Left lung (tissue), 10 donors: ENCODE data around the gene CDH4. TPM values are rescaled to one million over a fixed set of nuclear protein-coding genes. Genes with fewer than 3 reads are reported as not detected.

Source experiments
- ATAC-seq: fragments of 200-7000 bp; cut with Tn5 transposase; one replicate; pipeline ENCODE4 v1.9.1; 2020; ENCODE audit warnings: moderate library complexity
- DNase-seq, 4 donors: peaks; one replicate each; pipeline ENCODE4 v3.0.0-alpha.2; 2013 to 2020
- H3K27ac ChIP-seq, 2 donors: fragments of 200-600 bp; sonication (generic) in 1 of 2; one replicate each; pipeline versions ENCODE4 v1.5.0 to v1.8.0; 2020 to 2021
- H3K27me3 ChIP-seq, 2 donors: fragments of 200-600 bp; sonication (generic) in 1 of 2; one replicate each; pipeline versions ENCODE4 v1.5.0 to v1.8.0; 2020 to 2021
- H3K36me3 ChIP-seq, 2 donors: fragments of 200-600 bp; sonication (generic) in 1 of 2; one replicate each; pipeline versions ENCODE4 v1.5.0 to v1.8.0; 2020 to 2021
- H3K4me1 ChIP-seq, 2 donors: fragments of 200-600 bp; one replicate each; pipeline ENCODE4 v1.8.0; 2021
- H3K4me3 ChIP-seq, 2 donors: fragments of 200-600 bp; sonication (generic) in 1 of 2; one replicate each; pipeline versions ENCODE4 v1.5.0 to v1.8.0; 2020 to 2021; ENCODE audit warnings: mild to moderate bottlenecking in 1 of 2
- H3K9me3 ChIP-seq, 2 donors: fragments of 200-600 bp; sonication (generic) in 1 of 2; one replicate each; pipeline versions ENCODE4 v1.5.0 to v1.8.0; 2020 to 2021
- CTCF ChIP-seq, 2 donors: fragments of 200-600 bp; sonication (generic) in 1 of 2; IDR thresholded peaks; one replicate each; pipeline versions ENCODE4 v1.5.0 to v1.8.0; 2021; ENCODE audit warnings: antibody characterized with exemption in 2 of 2
- intact Hi-C, 2 donors: fragments of 100-400 bp; cut with DNase I; formaldehyde crosslinking; loops; one replicate each; pipeline versions ENCODE4 v1.11.2 to v1.14.2; 2022
- polyA plus RNA-seq, 6 donors: library from polyadenylated mRNA; unstranded; fragments of 120-200 nt; gene quantifications; one replicate each; pipeline ENCODE4 v1.2.1, GENCODE V29; 2013; ENCODE audit not compliant: insufficient read length in 6 of 6
- total RNA-seq, 2 donors: library from RNA; stranded (reverse); fragmentation: NEBNext Ultra II Directional; extraction: Animal tissue kit (Norgen Biotek cat#: 25700); gene quantifications; one replicate each; pipeline ENCODE4 v1.2.1, GENCODE V29; 2021
- donor health status: DM: no; HTN: yes; CAD: no.
- donor health status: DM: no; HTN: no; CAD: no.

CDH4 gene
- total and polyA plus RNA-seq, 8 donors = 0.24 to 10.8 (median 5.1) TPM

DNA sequence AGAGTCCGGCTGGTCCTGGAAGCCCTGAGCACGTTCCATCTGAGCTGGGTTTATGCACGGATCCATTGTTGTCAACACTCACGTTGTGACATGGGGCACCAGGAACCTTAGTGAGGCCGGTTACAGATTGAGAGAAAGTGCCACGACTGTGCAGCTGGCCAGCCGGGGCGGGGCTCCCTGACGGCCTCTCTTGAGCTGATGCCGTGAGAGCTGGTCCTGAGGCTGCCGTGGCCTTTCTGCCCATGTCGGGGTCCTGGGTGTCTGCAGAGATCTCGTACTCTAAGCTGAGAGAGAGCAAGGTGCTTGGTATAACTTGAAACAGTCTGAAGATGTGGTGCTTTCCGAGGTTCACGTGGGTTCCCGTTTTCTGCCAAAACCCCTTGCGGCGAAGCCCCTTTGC, 10.0 kb downstream of the CDH4 start:
- no peaks in the 10 kb centered on the region for H3K9me3 ChIP-seq
- intact Hi-C loops = no loop called here
- no peaks in the 10 kb centered on the region for H3K36me3 ChIP-seq
- peaks cover 0 to 71% of the 10 kb centered on the region in 2 donors for H3K27me3 ChIP-seq
- no peak for TF ChIP-seq CTCF (IDR thresholded peaks at IDR 0.05)
- ATAC-seq = no peak
- no peak for DNase-seq
- no peak overlapping the region for H3K4me3 ChIP-seq
- no peak overlapping the region for H3K27ac ChIP-seq
- no peaks in the 10 kb centered on the region for H3K4me1 ChIP-seq

DNA sequence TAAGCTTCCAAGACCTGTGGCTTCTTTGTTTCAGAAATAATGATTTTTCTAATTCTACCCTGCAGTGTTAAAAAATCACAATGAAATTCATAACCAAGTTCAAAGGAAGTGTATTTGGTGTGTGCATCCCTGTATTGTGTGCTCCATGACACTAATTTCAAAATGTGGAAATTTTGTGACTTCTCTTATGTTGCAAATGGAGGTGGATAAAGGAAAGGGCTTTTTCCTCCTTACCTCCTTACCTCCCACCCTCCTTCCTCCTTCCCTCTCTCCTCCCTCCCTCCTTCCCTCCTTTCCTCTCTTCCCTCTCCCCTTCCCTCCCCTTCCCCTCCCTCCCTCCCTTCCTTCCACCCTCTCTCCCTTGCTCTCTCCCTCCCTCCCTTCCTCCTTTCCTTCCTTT, 10.5 kb downstream of the CDH4 start:
- Histone ChIP-seq H3K4me1 (no peaks in the 10 kb centered on the region), H3K9me3 (no peaks in the 10 kb centered on the region), H3K27me3 (peaks cover 0 to 71% of the 10 kb centered on the region in 2 donors), H3K27ac (no peak overlapping the region), H3K36me3 (no peaks in the 10 kb centered on the region), H3K4me3 (no peak overlapping the region)
- ATAC-seq (no peak), DNase-seq (no peak)
- no peak for TF ChIP-seq CTCF (IDR thresholded peaks at IDR 0.05)
- intact Hi-C loops = no loop called here

DNA sequence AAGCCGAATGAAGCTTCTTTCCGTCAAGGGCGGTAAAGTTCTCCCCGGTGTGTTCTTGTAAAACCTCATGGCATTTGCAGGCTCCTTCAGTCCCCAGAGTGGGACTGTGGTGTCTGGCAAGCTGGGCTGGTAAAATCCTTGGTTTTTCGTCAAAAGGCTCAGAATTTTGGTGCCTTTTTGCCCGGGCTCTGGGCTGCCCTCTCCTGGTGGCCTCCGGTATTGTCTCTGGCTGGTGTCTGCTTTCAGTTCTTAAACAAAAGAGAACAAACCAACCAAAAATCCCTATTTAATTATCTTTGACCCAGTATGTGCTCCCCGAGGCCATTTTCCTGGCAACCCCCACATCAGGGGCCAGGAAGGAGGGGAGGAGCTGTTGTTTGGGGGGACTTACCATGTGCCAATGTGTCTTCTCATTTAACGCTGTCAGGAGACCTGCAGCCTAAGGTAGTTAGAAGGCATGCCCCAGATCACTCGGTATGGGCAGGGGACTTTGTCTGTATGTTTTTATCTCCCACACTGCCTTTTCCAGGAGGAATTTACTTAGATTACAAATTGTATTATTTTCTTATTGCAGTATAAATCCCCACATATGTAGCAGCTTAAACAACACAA, 11.1 kb downstream of the CDH4 start:
- DNase-seq = no peak
- Histone ChIP-seq H3K27me3 (peaks cover 0 to 73% of the 10 kb centered on the region in 2 donors), H3K4me1 (no peaks in the 10 kb centered on the region)

DNA sequence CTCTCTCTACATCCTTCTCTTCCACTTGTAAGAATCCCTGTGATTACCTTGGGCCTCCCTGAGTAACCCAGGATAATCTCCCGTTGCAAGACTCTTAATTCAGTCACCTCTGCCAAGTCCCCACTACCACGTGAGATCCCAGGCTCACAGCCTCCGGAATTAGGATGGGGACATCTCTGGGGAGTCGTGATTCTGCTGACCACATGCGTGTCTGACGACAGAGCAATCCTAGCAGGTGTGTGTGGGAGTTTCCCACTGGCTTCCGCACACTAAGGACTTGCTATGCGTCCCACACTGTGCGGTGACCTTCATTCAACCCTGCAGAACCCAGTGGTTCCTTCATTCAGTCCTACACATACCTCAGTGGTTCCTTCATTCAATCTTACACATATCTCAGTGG, 11.9 kb downstream of the CDH4 start:
- Histone ChIP-seq H3K4me3 (no peak overlapping the region), H3K36me3 (no peaks in the 10 kb centered on the region), H3K9me3 (no peaks in the 10 kb centered on the region), H3K27me3 (peaks cover 0 to 73% of the 10 kb centered on the region in 2 donors), H3K4me1 (no peaks in the 10 kb centered on the region), H3K27ac (no peak overlapping the region)
- intact Hi-C loops = no loop called here
- DNase-seq (no peak), ATAC-seq (no peak)
- no peak for TF ChIP-seq CTCF (IDR thresholded peaks at IDR 0.05)

More for the DNA sequence above, 11.1 kb downstream of the CDH4 start:
- intact Hi-C loops = no loop called here
- peak; percentile 48 for ATAC-seq
- Histone ChIP-seq H3K27ac (no peak overlapping the region), H3K9me3 (no peaks in the 10 kb centered on the region), H3K4me3 (no peak overlapping the region), H3K36me3 (no peaks in the 10 kb centered on the region)
- peak; percentile 50 to 57 for TF ChIP-seq CTCF (IDR thresholded peaks at IDR 0.05)

GRCh38 chr20:61267241-61267640, 15.2 kb downstream of the CDH4 start:
- Histone ChIP-seq H3K27ac (no peak overlapping the region), H3K36me3 (no peaks in the 10 kb centered on the region), H3K4me3 (no peak overlapping the region), H3K9me3 (no peaks in the 10 kb centered on the region), H3K4me1 (no peaks in the 10 kb centered on the region), H3K27me3 (peaks cover 0 to 60% of the 10 kb centered on the region in 2 donors)
- ATAC-seq (no peak), DNase-seq (no peak)
- intact Hi-C loops = no loop called here
- TF ChIP-seq CTCF (IDR thresholded peaks at IDR 0.05) = no peak
